T-helper 2 cell treated with Interferon-gamma antibody and Interleukin-4, amounts not matched to agents 5 μg/mL and 100 μg/mL, for 36 hours (primary cell): ENCODE data around the gene NDUFC1.

Source experiments
- DNase-seq: peaks from one replicate; pipeline ENCODE4 v3.0.0; 2021; ENCODE audit warnings: low spot score
- H3K27ac Mint-ChIP-seq: one replicate; pipeline ENCODE4 v1.8.0; 2021; ENCODE audit warnings: mild to moderate bottlenecking, mixed read lengths
- H3K27me3 Mint-ChIP-seq: one replicate; pipeline ENCODE4 v1.8.0; 2021; ENCODE audit warnings: low read depth, mixed read lengths
- H3K36me3 Mint-ChIP-seq: one replicate; pipeline ENCODE4 v1.8.0; 2021; ENCODE audit warnings: low read depth, mixed read lengths
- H3K4me1 Mint-ChIP-seq: one replicate; pipeline ENCODE4 v1.8.0; 2021; ENCODE audit warnings: low read depth, mixed read lengths
- H3K4me3 Mint-ChIP-seq: one replicate; pipeline ENCODE4 v1.8.0; 2022; ENCODE audit warnings: mild to moderate bottlenecking, moderate library complexity, mixed read lengths
- H3K9me3 Mint-ChIP-seq: one replicate; pipeline ENCODE4 v1.8.0; 2021; ENCODE audit warnings: mixed read lengths

Gene NDUFC1

GRCh38 chr4:139247700-139248238 lies 54.5 kb downstream of the NDUFC1 start:
- Mint-ChIP-seq H3K27me3 (peaks cover 3% of the 10 kb centered on the region), H3K9me3 (no peaks in the 10 kb centered on the region), H3K4me1 (no peaks in the 10 kb centered on the region), H3K36me3 (no peaks in the 10 kb centered on the region), H3K27ac (no peak overlapping the region), H3K4me3 (no peak overlapping the region)
- no peak for DNase-seq

- H3K4me1 Mint-ChIP-seq: no peaks in the 10 kb centered on the region
- no peaks in the 10 kb centered on the region for H3K9me3 Mint-ChIP-seq
- no peaks in the 10 kb centered on the region for H3K36me3 Mint-ChIP-seq
- H3K27me3 Mint-ChIP-seq: peaks cover 3% of the 10 kb centered on the region
- no peak for DNase-seq
- H3K27ac Mint-ChIP-seq: no peak overlapping the region
- no peak overlapping the region for H3K4me3 Mint-ChIP-seq
These were observed 55.0 kb downstream of the NDUFC1 start for GRCh38 chr4:139247241-139247640.

- H3K36me3 Mint-ChIP-seq: no peaks in the 10 kb centered on the region
- H3K4me3 Mint-ChIP-seq: no peak overlapping the region
- H3K27me3 Mint-ChIP-seq: peaks cover 3% of the 10 kb centered on the region
- no peak for DNase-seq
- no peaks in the 10 kb centered on the region for H3K4me1 Mint-ChIP-seq
- no peaks in the 10 kb centered on the region for H3K9me3 Mint-ChIP-seq
- no peak overlapping the region for H3K27ac Mint-ChIP-seq
These were observed 56.1 kb downstream of the NDUFC1 start for GRCh38 chr4:139246166-139246565.

- no peak overlapping the region for H3K4me3 Mint-ChIP-seq
- H3K9me3 Mint-ChIP-seq: no peaks in the 10 kb centered on the region
- no peaks in the 10 kb centered on the region for H3K27me3 Mint-ChIP-seq
- H3K36me3 Mint-ChIP-seq: no peaks in the 10 kb centered on the region
- no peak for DNase-seq
- no peak overlapping the region for H3K27ac Mint-ChIP-seq
- H3K4me1 Mint-ChIP-seq: no peaks in the 10 kb centered on the region
These were observed 56.7 kb downstream of the NDUFC1 start for GRCh38 chr4:139245590-139245989.

GRCh38 chr4:139243448-139244365 lies 58.6 kb downstream of the NDUFC1 start:
- Mint-ChIP-seq H3K27ac (no peak overlapping the region), H3K27me3 (no peaks in the 10 kb centered on the region), H3K9me3 (peaks cover 9% of the 10 kb centered on the region), H3K4me1 (no peaks in the 10 kb centered on the region), H3K36me3 (no peaks in the 10 kb centered on the region), H3K4me3 (no peak overlapping the region)
- no peak for DNase-seq

- peaks cover 9% of the 10 kb centered on the region for H3K9me3 Mint-ChIP-seq
- H3K27ac Mint-ChIP-seq: no peak overlapping the region
- H3K27me3 Mint-ChIP-seq: no peaks in the 10 kb centered on the region
- DNase-seq: no peak
- no peaks in the 10 kb centered on the region for H3K4me1 Mint-ChIP-seq
- no peak overlapping the region for H3K4me3 Mint-ChIP-seq
- no peaks in the 10 kb centered on the region for H3K36me3 Mint-ChIP-seq
These were observed 59.7 kb downstream of the NDUFC1 start for GRCh38 chr4:139242511-139243051.

GRCh38 chr4:139241784-139242151 lies 60.5 kb downstream of the NDUFC1 start:
- H3K9me3 Mint-ChIP-seq: peaks cover 9% of the 10 kb centered on the region
- no peaks in the 10 kb centered on the region for H3K27me3 Mint-ChIP-seq
- H3K36me3 Mint-ChIP-seq: no peaks in the 10 kb centered on the region
- no peak for DNase-seq
- H3K4me3 Mint-ChIP-seq: no peak overlapping the region
- no peak overlapping the region for H3K27ac Mint-ChIP-seq
- no peaks in the 10 kb centered on the region for H3K4me1 Mint-ChIP-seq

GRCh38 chr4:139241086-139241783 lies 61.0 kb downstream of the NDUFC1 start:
- Mint-ChIP-seq H3K4me3 (no peak overlapping the region), H3K27me3 (no peaks in the 10 kb centered on the region), H3K36me3 (no peaks in the 10 kb centered on the region), H3K9me3 (peaks cover 9% of the 10 kb centered on the region), H3K27ac (no peak overlapping the region), H3K4me1 (no peaks in the 10 kb centered on the region)
- DNase-seq: no peak
